GM12878 (cell line): Measurements from ENCODE around the gene TFF2. TPM values are rescaled to one million over a fixed set of nuclear protein-coding genes. Genes with fewer than 3 reads are reported as not detected.

Experiments used
- ATAC-seq: fragments of 200-7000 bp; cut with Tn5 transposase; 3 replicates; pipeline ENCODE4 v1.9.1; 2020; ENCODE audit warnings: mild to moderate bottlenecking, moderate library complexity
- BruUV-seq: library from RNA; stranded (reverse); fragments of 400-500 nt; replicated peaks from 2 replicates; lab custom pipeline; 2021; lab: Mats Ljungman, UMichigan
- CTCF ChIA-PET: fragments of 300-600 bp; sonication (Branson Sonifier 250); formaldehyde crosslinking; extraction: SDS; loops from one replicate; lab custom pipeline; 2021; ENCODE audit warnings: inconsistent platforms; lab: Yijun Ruan, JAX
- POLR2A ChIA-PET: fragments of 350-600 bp; formaldehyde crosslinking; extraction: SDS; loops from one replicate; lab custom pipeline; 2021; ENCODE audit warnings: inconsistent platforms; lab: Charles Lee
- RAD21 ChIA-PET: fragments of 300-600 bp; sonication (Branson Sonifier 250); formaldehyde crosslinking; loops from one replicate; lab custom pipeline; 2023; ENCODE audit warnings: antibody characterized with exemption; ENCODE audit not compliant: unreplicated experiment; lab: Charles Lee
- SMC1A ChIA-PET: fragments of 300-600 bp; sonication (Branson Sonifier 250); formaldehyde crosslinking; loops from one replicate; lab custom pipeline; 2023; ENCODE audit not compliant: unreplicated experiment, uncharacterized antibody; lab: Charles Lee
- DNase-seq: peaks from one replicate; pipeline ENCODE4 v3.0.0-alpha.2; 2011; ENCODE audit warnings: low read depth, low spot score
- FAIRE-seq: peaks from 3 replicates; lab custom pipeline; 2011; peaks lifted over from hg19 to GRCh38; lab: Jason Lieb, UNC
- H2AFZ ChIP-seq: 2 replicates; pipeline ENCODE4 v1.6.0; 2011; ENCODE audit warnings: low read depth, low read length, control low read depth; ENCODE audit not compliant: control insufficient read depth
- H3K27ac ChIP-seq: 2 replicates; pipeline ENCODE4 v1.5.1; 2011; ENCODE audit warnings: control low read depth; ENCODE audit not compliant: control insufficient read depth, insufficient read depth
- H3K27me3 ChIP-seq, 2 experiments: replicated peaks in 1 of 2; 2 replicates each; pipeline versions ENCODE4 v1.6.0 to v1.6.1; 2011; ENCODE audit warnings: low read length in 1 of 2; ENCODE audit not compliant: control insufficient read depth in 2 of 2, insufficient read depth in 2 of 2
- H3K36me3 ChIP-seq, 2 experiments: 2 replicates each; pipeline ENCODE4 v1.5.1; 2011; ENCODE audit warnings: low read length in 1 of 2; ENCODE audit not compliant: control insufficient read depth in 2 of 2, insufficient read depth in 2 of 2
- H3K4me1 ChIP-seq: 2 replicates; pipeline ENCODE4 v1.6.1; 2011; ENCODE audit warnings: mild to moderate bottlenecking, low read length, moderate library complexity, mixed read lengths; ENCODE audit not compliant: control insufficient read depth, insufficient read depth
- H3K4me2 ChIP-seq: 2 replicates; pipeline ENCODE4 v1.6.0; 2011; ENCODE audit warnings: control low read depth; ENCODE audit not compliant: control insufficient read depth, insufficient read depth
- H3K4me3 ChIP-seq: fragments of 200-600 bp; sonication (generic); 2 replicates; pipeline ENCODE4 v1.5.1; 2016
- H3K79me2 ChIP-seq: 2 replicates; pipeline ENCODE4 v1.6.0; 2011; ENCODE audit warnings: low read length; ENCODE audit not compliant: control insufficient read depth, insufficient read depth
- H3K9ac ChIP-seq: 2 replicates; pipeline ENCODE4 v1.8.0; 2011; ENCODE audit warnings: low read length, control low read depth, mixed read lengths; ENCODE audit not compliant: control insufficient read depth, insufficient read depth
- H3K9me3 ChIP-seq: replicated peaks from 3 replicates; pipeline ENCODE4 v1.5.1; 2011; ENCODE audit warnings: mild to moderate bottlenecking, low read length; ENCODE audit not compliant: control insufficient read depth, insufficient read depth
- H4K20me1 ChIP-seq: 2 replicates; pipeline ENCODE4 v1.6.0; 2011; ENCODE audit not compliant: control insufficient read depth, insufficient read depth
- BCLAF1 ChIP-seq: fragments of 450-650 bp; IDR thresholded peaks from 2 replicates; pipeline ENCODE4 v1.6.1; 2017; ENCODE audit warnings: antibody characterized with exemption, mild to moderate bottlenecking, moderate library complexity
- GATAD2B ChIP-seq: fragments of 450-650 bp; conservative IDR thresholded peaks from 2 replicates; pipeline ENCODE4 v1.6.1; 2017; ENCODE audit warnings: low read depth, mild to moderate bottlenecking, moderate library complexity
- KLF5 ChIP-seq: fragments of 450-650 bp; IDR thresholded peaks from 2 replicates; pipeline ENCODE4 v1.6.1; 2014; ENCODE audit warnings: mild to moderate bottlenecking; ENCODE audit not compliant: partially characterized antibody
- NR2C2 ChIP-seq: IDR thresholded peaks from 2 replicates; pipeline ENCODE4 v1.6.1; 2011; ENCODE audit warnings: borderline replicate concordance, low read depth; ENCODE audit not compliant: control insufficient read depth, insufficient read length
- POLR2A ChIP-seq: IDR thresholded peaks from 2 replicates; pipeline ENCODE4 v1.6.1; 2011; ENCODE audit warnings: low read depth, mild to moderate bottlenecking, low read length
- RUNX3 ChIP-seq: IDR thresholded peaks from 2 replicates; pipeline ENCODE4 v1.6.1; 2012; ENCODE audit warnings: low read length, inconsistent platforms
- SPI1 ChIP-seq: IDR thresholded peaks from 2 replicates; pipeline ENCODE4 v1.6.1; 2011; ENCODE audit warnings: low read depth, mild to moderate bottlenecking, low read length, moderate library complexity, borderline replicate concordance; ENCODE audit not compliant: insufficient read depth
- SUPT20H ChIP-seq: IDR thresholded peaks from 2 replicates; pipeline ENCODE4 v1.6.1; 2011; ENCODE audit warnings: low read depth, mild to moderate bottlenecking, low read length, moderate library complexity, borderline replicate concordance; ENCODE audit not compliant: control insufficient read depth
- ZNF207 ChIP-seq: fragments of 450-650 bp; IDR thresholded peaks from 2 replicates; pipeline ENCODE4 v1.6.1; 2014; ENCODE audit warnings: antibody characterized with exemption, mild to moderate bottlenecking, borderline replicate concordance
- WGBS: methylation state at CpG from one replicate; pipeline ENCODE4 v1.1.6; 2016; ENCODE audit warnings: low lambda C conversion rate; ENCODE audit not compliant: insufficient replicate concordance, insufficient coverage; ENCODE audit errors: missing lambda C conversion rate; 5-methylcytosine and 5-hydroxymethylcytosine counted together
- in situ Hi-C: fragments of 300-500 bp; cut with MboI; formaldehyde crosslinking; loops from 9 replicates; pipeline ENCODE4 v1.14.3; 2018; ENCODE audit warnings: mixed read lengths
- intact Hi-C: fragments of 100-400 bp; cut with micrococcal nuclease; formaldehyde crosslinking; loops from one replicate; pipeline ENCODE4 v1.14.2; 2022; ENCODE audit not compliant: unreplicated experiment
- polyA plus RNA-seq, 11 experiments: library from polyadenylated mRNA; depleted of rRNA in 4 of 11; unstranded in 6 of 11; stranded (reverse) in 5 of 11; fragments of >200 nt; fragmentation: Nextera tagmentation in 4 of 11; fragmentation: Illumina TruSeq in 1 of 11; extraction: Ambion mirVana in 4 of 11; extraction: Trizol in 1 of 11; gene quantifications; 1 replicate in 1 of 11; 2 replicates in 10 of 11; pipeline versions ENCODE4 v1.2.1 to v1.2.3, GENCODE V29; 2011 to 2016; ENCODE audit warnings: inconsistent platforms in 2 of 11, missing spikeins in 2 of 11, low read depth in 1 of 11
- total RNA-seq, 4 experiments: library from RNA; depleted of rRNA in 3 of 4; stranded (reverse); fragments of >200 nt in 3 of 4; fragmentation: Illumina TruSeq in 1 of 4; extraction: Trizol in 1 of 4; gene quantifications; 2 replicates each; pipeline versions ENCODE4 v1.2.1 to v1.2.3, GENCODE V29; 2013 to 2021

Gene TFF2
- total and polyA plus RNA-seq, 10 of the 15 experiments (the other 5 are each of a cell fraction or from before 2014, with no cell fraction given), result 0.56 TPM; not detected in 9

- 64% methylated on average over 19 of the region's 19 CpGs for WGBS
- SMC1A ChIA-PET, result interaction anchor here (1.1 to 2.4 kb wide), 6 partner anchors 12 to 62 kb away, joined by 3 to 12 read pairs (median 4); no protein-coding TSS in a partner anchor
- intact Hi-C loops, result no loop called here
- Histone ChIP-seq H3K4me2 (no peak overlapping the region), H3K4me1 (peaks cover 24% of the 10 kb centered on the region), H3K79me2 (peaks cover 9% of the 10 kb centered on the region), H3K27me3 (no peaks in the 10 kb centered on the region), H3K4me3 (no peak overlapping the region), H3K36me3 (no peaks in the 10 kb centered on the region), H2AFZ (no peak overlapping the region), H3K9me3 (peaks cover 5% of the 10 kb centered on the region; the same call in 1 of the 3 replicates), H3K9ac (no peak overlapping the region), H4K20me1 (no peaks in the 10 kb centered on the region), H3K27ac (no peak overlapping the region)
- no TSS peak for BruUV-seq
- FAIRE-seq (no peak), ATAC-seq (no peak), DNase-seq (no peak)
- in situ Hi-C loops, result no loop called here
- CTCF ChIA-PET, result no interaction called here
- TF ChIP-seq SUPT20H (no peak), SPI1 (no peak), NR2C2 (no peak), POLR2A (no peak), KLF5 (no peak), RUNX3 (no peak), BCLAF1 (no peak), ZNF207 (no peak), GATAD2B (no peak)
- RAD21 ChIA-PET, result interaction anchor here (1.2 to 1.8 kb wide), 2 partner anchors 26 to 44 kb away, joined by 3 to 6 read pairs; no protein-coding TSS in a partner anchor
- POLR2A ChIA-PET, result interaction anchor here (0.8 kb wide), 1 partner anchor 24 kb away, joined by 3 read pairs; no protein-coding TSS in a partner anchor
These were observed 46.3 kb upstream of the TFF2 start for GRCh38 chr21:42396799-42397745.
